ENCODE measurements around the gene CABYR. TPM values are rescaled to one million over a fixed set of nuclear protein-coding genes. Genes with fewer than 3 reads are reported as not detected.

Gene CABYR
- total and polyA plus RNA-seq, 2 of the 8 experiments (the other 6 are each of a cell fraction or from before 2014, with no cell fraction given), result 14.5 to 18.8 TPM

- 56% methylated on average over 7 of the region's 7 CpGs; no CpG with 5 or more reads in 1 of the 2 experiments for WGBS, 2 experiments (ENCODE audit: extremely low coverage in 1 of 2, insufficient coverage in 1 of 2, insufficient read length in 1 of 2, insufficient replicate concordance in 2 of 2, low coverage in 1 of 2, low lambda C conversion rate in 2 of 2, missing lambda C conversion rate in 1 of 2)
- Histone ChIP-seq H4K20me1 (replicated peaks in 1 of 2; ENCODE audit: control insufficient read depth in 1 of 2, insufficient read depth in 2 of 2, low read length in 2 of 2) (no peaks in the 10 kb centered on the region), H3K4me3 (ENCODE audit: extremely low read depth in 1 of 4, insufficient read depth in 2 of 4, low read depth in 3 of 4, low read length in 4 of 4) (peak overlapping the region; percentile 29 to 75 (median 54); a peak in 6 of 8 replicates), H3K4me2 (ENCODE audit: insufficient read depth in 1 of 2, low read depth in 2 of 2, low read length in 2 of 2) (peak overlapping the region; percentile 73 to 77), H3K79me1 (ENCODE audit: low read depth, low read length) (no peaks in the 10 kb centered on the region), H2AFZ (ENCODE audit: low read length) (peak overlapping the region; percentile 52; the same call in 1 of the 2 replicates), H3K27me3 (replicated peaks in 1 of 4; ENCODE audit: control insufficient read depth in 3 of 4, extremely low read depth in 1 of 4, insufficient read depth in 3 of 4, low read length in 3 of 4) (no peaks in the 10 kb centered on the region), H2BK12ac (ENCODE audit: low read depth, low read length) (no peak overlapping the region; the same call in 1 of the 2 replicates), H3K18ac (ENCODE audit: extremely low read depth, low read length) (peak overlapping the region; percentile 68; the same call in 1 of the 2 replicates), H2BK5ac (ENCODE audit: low read depth, low read length) (peak overlapping the region; percentile 90; the same call in 1 of the 2 replicates), H3K23me2 (ENCODE audit: low read depth, low read length) (peaks cover 4% of the 10 kb centered on the region; the same call in 1 of the 2 replicates), H2BK20ac (ENCODE audit: low read length) (peak overlapping the region; percentile 38; the same call in 1 of the 2 replicates), H3K23ac (ENCODE audit: insufficient read length) (no peak overlapping the region), H3K4me1 (replicated peaks in 1 of 4; ENCODE audit: control insufficient read depth in 3 of 4, insufficient read depth in 4 of 4, low read length in 3 of 4) (peaks cover 0 to 12% (median 7%) of the 10 kb centered on the region in 4 experiments; a peak in 5 of 7 replicates), H2BK120ac (replicated peaks; ENCODE audit: low read depth, low read length) (peak overlapping the region; percentile 60), H4K8ac (ENCODE audit: extremely low read depth, insufficient read depth, low read length) (no peak overlapping the region), H3K4ac (replicated peaks; ENCODE audit: insufficient read length, low read depth, low read length) (peak overlapping the region; percentile 17), H4K91ac (replicated peaks; ENCODE audit: insufficient read length, low read length) (peak overlapping the region; percentile 36), H2BK15ac (ENCODE audit: low read length) (peak overlapping the region; percentile 84; the same call in 1 of the 2 replicates), H2AK5ac (ENCODE audit: low read depth, low read length) (0 out of 2 replicates have a peak overlapping the region, but pooled peaks have one; percentile 60), H3K9me3 (ENCODE audit: insufficient read depth in 2 of 2, low read depth in 1 of 2, low read length in 1 of 2) (no peaks in the 10 kb centered on the region), H4K5ac (ENCODE audit: insufficient read length, low read depth, low read length) (no peak overlapping the region), H3K79me2 (ENCODE audit: control insufficient read depth in 1 of 2, insufficient read depth in 2 of 2, low read length in 2 of 2) (no peaks in the 10 kb centered on the region), H3K9ac (replicated peaks in 1 of 4; ENCODE audit: extremely low read depth in 1 of 4, low read depth in 3 of 4, low read length in 3 of 4) (peak overlapping the region in 1 of 4 experiments; percentile 6; a peak in 1 of 7 replicates), H3K36me3 (ENCODE audit: control insufficient read depth in 2 of 4, insufficient read depth in 4 of 4, low read length in 3 of 4) (peaks cover 0 to 2% (median 0%) of the 10 kb centered on the region in 4 experiments; a peak in 1 of 8 replicates), H3K27ac (ENCODE audit: low read depth, low read length) (peak overlapping the region; percentile 44; the same call in 1 of the 2 replicates), H3K56ac (replicated peaks; ENCODE audit: insufficient read length, low read depth, low read length) (no peak overlapping the region), H3K14ac (ENCODE audit: insufficient read length) (no peak overlapping the region)
- CTCF ChIA-PET (ENCODE audit: partially characterized antibody), result interaction anchor here (0.7 to 1.6 kb wide), 5 partner anchors 16 to 352 kb away, joined by 3 to 5 read pairs (median 3); no protein-coding TSS in a partner anchor
- no peak for DNase-seq (ENCODE audit: low read depth in 1 of 2, low spot score in 2 of 2)
- no peak for TF ChIP-seq ZNF274 (IDR thresholded peaks at IDR 0.05; ENCODE audit: borderline replicate concordance, extremely low read depth, low read length)
- TF ChIP-seq RBBP5 (IDR thresholded peaks at IDR 0.05; ENCODE audit: borderline replicate concordance, low read depth, low read length), result no peak
- TF ChIP-seq BACH1 (IDR thresholded peaks at IDR 0.05; ENCODE audit: low read length), result no peak
- TF ChIP-seq FOSL1 (IDR thresholded peaks at IDR 0.05; ENCODE audit: insufficient read depth, low read depth, low read length), result no peak
- TF ChIP-seq JUND (IDR thresholded peaks at IDR 0.05; ENCODE audit: low read length), result no peak
- TF ChIP-seq YY1 (IDR thresholded peaks at IDR 0.05; ENCODE audit: low read depth, low read length), result no peak
- TF ChIP-seq HDAC2 (IDR thresholded peaks at IDR 0.05; ENCODE audit: borderline replicate concordance in 1 of 2, low read depth in 2 of 2, low read length in 2 of 2), result no peak
- no peak for TF ChIP-seq CHD2 (IDR thresholded peaks at IDR 0.05; ENCODE audit: low read length)
- no peak for TF ChIP-seq MAFK (IDR thresholded peaks at IDR 0.05; ENCODE audit: low read depth, low read length)
- POLR2A ChIA-PET (ENCODE audit: partially characterized antibody), result interaction anchor here (0.7 to 2.6 kb wide), 57 partner anchors 10 to 1008 kb away, joined by 3 to 31 read pairs (median 5); partner anchors contain the start of gene IMPACT
- FAIRE-seq, result peak; percentile 32
Observed at GRCh38 chr18:24138409-24138788, 463 bp upstream of the CABYR start.

Data from H1 (cell line).